Measurements from ENCODE around the gene HSD3B7. TPM values are rescaled to one million over a fixed set of nuclear protein-coding genes. Genes with fewer than 3 reads are reported as not detected.
A peak's percentile ranks its signal among the peaks of the same experiment; 100 is the strongest.

HSD3B7 gene
- total and polyA plus RNA-seq, 12 donors, result 2.7 to 78.8 (median 32.8) TPM

DNA sequence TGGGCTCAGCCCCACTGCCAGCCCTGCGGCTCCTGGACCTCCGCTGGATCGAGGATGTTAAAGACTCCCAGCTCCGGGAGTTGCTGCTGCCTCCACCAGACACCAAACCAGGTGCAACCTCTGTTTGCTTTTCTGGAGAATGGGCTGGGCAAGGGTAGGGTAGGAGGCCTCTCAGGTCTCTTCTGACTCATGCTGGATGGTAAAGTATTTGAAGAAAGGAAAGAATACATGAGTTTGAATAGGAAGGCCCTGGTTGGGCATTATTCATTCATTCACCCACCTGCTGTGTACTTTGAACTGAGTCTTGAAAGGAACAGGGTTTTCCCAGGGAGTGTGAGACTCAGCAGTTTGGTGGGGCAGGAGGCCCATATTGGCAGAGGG lies 42.6 kb upstream of the HSD3B7 start:
- TF ChIP-seq, protein P1, sequence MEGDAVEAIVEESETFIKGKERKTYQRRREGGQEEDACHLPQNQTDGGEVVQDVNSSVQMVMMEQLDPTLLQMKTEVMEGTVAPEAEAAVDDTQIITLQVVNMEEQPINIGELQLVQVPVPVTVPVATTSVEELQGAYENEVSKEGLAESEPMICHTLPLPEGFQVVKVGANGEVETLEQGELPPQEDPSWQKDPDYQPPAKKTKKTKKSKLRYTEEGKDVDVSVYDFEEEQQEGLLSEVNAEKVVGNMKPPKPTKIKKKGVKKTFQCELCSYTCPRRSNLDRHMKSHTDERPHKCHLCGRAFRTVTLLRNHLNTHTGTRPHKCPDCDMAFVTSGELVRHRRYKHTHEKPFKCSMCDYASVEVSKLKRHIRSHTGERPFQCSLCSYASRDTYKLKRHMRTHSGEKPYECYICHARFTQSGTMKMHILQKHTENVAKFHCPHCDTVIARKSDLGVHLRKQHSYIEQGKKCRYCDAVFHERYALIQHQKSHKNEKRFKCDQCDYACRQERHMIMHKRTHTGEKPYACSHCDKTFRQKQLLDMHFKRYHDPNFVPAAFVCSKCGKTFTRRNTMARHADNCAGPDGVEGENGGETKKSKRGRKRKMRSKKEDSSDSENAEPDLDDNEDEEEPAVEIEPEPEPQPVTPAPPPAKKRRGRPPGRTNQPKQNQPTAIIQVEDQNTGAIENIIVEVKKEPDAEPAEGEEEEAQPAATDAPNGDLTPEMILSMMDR (IDR thresholded peaks at IDR 0.05), result no peak
- no peak for TF ChIP-seq POLR2A (IDR thresholded peaks at IDR 0.05)
- Histone ChIP-seq H3K4me1 (replicated peaks in 1 of 2) (no peaks in the 10 kb centered on the region), H3K36me3 (replicated peaks in 1 of 2) (peaks cover 0 to 20% of the 10 kb centered on the region in 2 donors), H3K4me3 (no peak overlapping the region), H3K27me3 (no peaks in the 10 kb centered on the region), H3K9me3 (replicated peaks in 1 of 3) (no peaks in the 10 kb centered on the region), H3K27ac (peak overlapping the region in 3 of 5 donors; percentile 13 to 69 (median 24))
- DNase-seq, result no peak
- 67 to 77% (median 71%) methylated on average over 1 to 4 of the region's 4 CpGs for WGBS, 4 donors
- intact Hi-C loops (cut with DNase I), result no loop called here

DNA sequence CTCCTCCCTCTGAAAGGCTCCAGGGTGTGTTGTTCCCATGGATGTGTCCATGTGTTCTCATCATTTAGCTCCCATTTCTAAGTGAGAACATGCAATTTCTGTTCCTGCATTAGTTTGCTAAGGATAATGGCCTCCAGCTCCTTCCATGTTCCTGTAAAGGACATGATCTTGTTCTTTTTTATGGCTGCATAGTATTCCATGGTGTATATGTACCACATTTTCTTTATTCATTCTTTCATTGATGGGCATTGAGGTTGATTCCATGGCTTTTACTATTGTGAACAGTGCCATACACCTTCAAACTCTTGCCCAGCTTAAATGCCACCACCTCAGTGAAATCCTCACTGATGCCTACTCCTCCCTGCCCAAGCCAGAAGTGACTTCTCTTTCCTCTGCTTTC lies 40.7 kb upstream of the HSD3B7 start:
- no peak overlapping the region for H3K4me3 ChIP-seq
- TF ChIP-seq POLR2A (IDR thresholded peaks at IDR 0.05), result no peak
- TF ChIP-seq, protein P1 (IDR thresholded peaks at IDR 0.05), result no peak
- no peak overlapping the region for H3K27ac ChIP-seq
- no peak for DNase-seq
- H3K36me3 ChIP-seq (replicated peaks in 1 of 2), result peaks cover 0 to 20% of the 10 kb centered on the region in 2 donors
- H3K4me1 ChIP-seq (replicated peaks in 1 of 2), result no peaks in the 10 kb centered on the region
- no peaks in the 10 kb centered on the region for H3K27me3 ChIP-seq
- intact Hi-C loops (cut with DNase I), result no loop called here
- no peaks in the 10 kb centered on the region for H3K9me3 ChIP-seq (replicated peaks in 1 of 3)

DNA sequence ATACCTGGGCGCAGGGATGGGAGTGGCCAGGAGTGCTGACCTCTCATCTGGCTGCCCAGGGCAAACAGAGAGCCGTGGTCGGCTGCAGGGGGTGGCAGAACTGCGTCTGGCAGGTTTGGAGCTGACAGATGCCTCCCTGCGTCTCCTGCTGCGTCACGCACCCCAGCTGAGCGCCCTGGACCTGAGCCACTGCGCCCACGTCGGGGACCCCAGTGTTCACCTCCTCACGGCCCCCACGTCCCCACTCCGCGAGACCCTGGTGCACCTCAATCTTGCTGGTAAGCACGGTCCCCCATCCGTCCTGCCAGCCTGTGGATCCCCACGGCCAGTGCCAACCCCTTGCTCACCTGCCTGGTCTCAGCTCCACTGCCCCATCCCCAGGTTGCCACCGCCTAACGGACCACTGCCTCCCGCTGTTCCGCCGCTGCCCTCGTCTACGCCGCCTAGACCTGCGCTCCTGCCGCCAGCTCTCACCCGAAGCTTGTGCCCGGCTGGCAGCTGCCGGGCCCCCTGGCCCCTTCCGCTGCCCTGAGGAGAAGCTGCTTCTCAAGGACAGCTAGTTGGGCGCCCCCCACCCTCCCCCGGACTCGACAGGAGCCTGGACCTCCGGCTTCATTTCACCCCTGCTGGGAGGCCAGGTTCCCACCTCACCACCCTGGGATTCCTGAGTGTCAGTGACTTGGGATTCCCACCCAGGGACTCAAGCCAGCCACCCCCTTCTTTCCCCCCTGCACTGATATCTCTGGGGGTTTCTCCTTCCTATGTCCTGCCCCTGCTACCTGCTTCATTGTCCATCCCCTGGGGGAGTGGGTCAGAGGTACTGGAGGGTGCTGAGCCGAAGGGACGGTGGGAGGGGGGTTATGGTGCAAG lies 38.1 kb upstream of the HSD3B7 start:
- Histone ChIP-seq H3K36me3 (replicated peaks in 1 of 2) (peaks cover 0 to 20% of the 10 kb centered on the region in 2 donors), H3K9me3 (replicated peaks in 1 of 3) (no peaks in the 10 kb centered on the region), H3K4me1 (replicated peaks in 1 of 2) (peaks cover 22% of the 10 kb centered on the region in 2 donors), H3K4me3 (no peak overlapping the region), H3K27me3 (no peaks in the 10 kb centered on the region), H3K27ac (no peak overlapping the region)
- TF ChIP-seq POLR2A (IDR thresholded peaks at IDR 0.05), result no peak
- TF ChIP-seq, protein P1 (IDR thresholded peaks at IDR 0.05), result no peak
- intact Hi-C loops (cut with DNase I), result no loop called here
- 87 to 92% (median 88%) methylated on average over 25 to 38 of the region's 38 CpGs for WGBS, 4 donors
- peak in 2 of 7 donors; percentile 35 to 51 for DNase-seq

DNA sequence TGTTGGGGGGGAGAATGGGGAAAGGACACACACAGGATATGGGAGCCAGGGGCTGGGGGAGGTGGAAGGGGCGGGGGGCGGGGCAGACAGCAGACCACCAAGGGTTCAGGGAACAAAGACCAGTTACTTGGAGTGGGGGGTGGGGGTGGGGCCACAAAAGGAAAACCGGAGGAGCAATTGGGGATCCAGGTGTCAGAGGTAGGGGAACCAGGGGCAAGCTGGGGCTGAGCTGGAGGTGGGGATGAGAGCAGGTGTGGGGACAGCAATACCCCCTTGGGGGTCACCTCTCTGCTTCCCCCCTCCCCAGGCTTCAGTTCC lies 37.5 kb upstream of the HSD3B7 start:
- DNase-seq, result no peak
- intact Hi-C loops (cut with DNase I), result no loop called here
- 50 to 76% (median 64%) methylated on average over 3 of the region's 3 CpGs for WGBS, 4 donors
- H3K9me3 ChIP-seq (replicated peaks in 1 of 3), result no peaks in the 10 kb centered on the region
- H3K27ac ChIP-seq, result peak overlapping the region in 4 of 5 donors; percentile 57 to 94 (median 86)
- H3K4me1 ChIP-seq (replicated peaks in 1 of 2), result peaks cover 22 to 23% of the 10 kb centered on the region in 2 donors
- H3K27me3 ChIP-seq, result no peaks in the 10 kb centered on the region
- peak overlapping the region in 1 of 4 donors; percentile 94 for H3K4me3 ChIP-seq
- H3K36me3 ChIP-seq (replicated peaks in 1 of 2), result peaks cover 0 to 16% of the 10 kb centered on the region in 2 donors
- TF ChIP-seq, protein P1 (IDR thresholded peaks at IDR 0.05), result no peak
- no peak for TF ChIP-seq POLR2A (IDR thresholded peaks at IDR 0.05)

All from adrenal gland (tissue), 12 donors.